Osteocyte (in vitro differentiated cells): ENCODE results near the gene ARHGAP10. TPM values are rescaled to one million over a fixed set of nuclear protein-coding genes. Genes with fewer than 3 reads are reported as not detected.

Experiments used
- DNase-seq: peaks from one replicate; pipeline ENCODE4 v3.0.0; 2021; ENCODE audit warnings: mixed read lengths; ENCODE audit not compliant: unreplicated experiment; ENCODE audit errors: extremely low spot score
- H3K27ac Mint-ChIP-seq: one replicate; pipeline ENCODE4 v1.8.0; 2021; ENCODE audit warnings: mild to moderate bottlenecking, mixed read lengths; ENCODE audit not compliant: unreplicated experiment
- H3K27me3 Mint-ChIP-seq: one replicate; pipeline ENCODE4 v1.8.0; 2021; ENCODE audit warnings: mixed read lengths; ENCODE audit not compliant: unreplicated experiment
- H3K36me3 Mint-ChIP-seq: one replicate; pipeline ENCODE4 v1.8.0; 2021; ENCODE audit warnings: mixed read lengths; ENCODE audit not compliant: unreplicated experiment
- H3K4me1 Mint-ChIP-seq: one replicate; pipeline ENCODE4 v1.8.0; 2021; ENCODE audit warnings: mixed read lengths; ENCODE audit not compliant: unreplicated experiment
- H3K4me3 Mint-ChIP-seq: one replicate; pipeline ENCODE4 v1.8.0; 2021; ENCODE audit warnings: mild to moderate bottlenecking, moderate library complexity, mixed read lengths; ENCODE audit not compliant: unreplicated experiment
- H3K9me3 Mint-ChIP-seq: one replicate; pipeline ENCODE4 v1.8.0; 2021; ENCODE audit warnings: mixed read lengths; ENCODE audit not compliant: unreplicated experiment
- CTCF ChIP-seq: fragments of 200-600 bp; sonication (generic); IDR thresholded peaks from 2 replicates; pipeline ENCODE4 v1.5.0; 2021; ENCODE audit warnings: antibody characterized with exemption, mild to moderate bottlenecking, moderate library complexity
- total RNA-seq: library from RNA; stranded (reverse); gene quantifications from 2 replicates; pipeline ENCODE4 v1.2.1, GENCODE V29; 2021

Gene ARHGAP10
- total RNA-seq, 1 donor from 2014 or later: 121 TPM

GRCh38 chr4:148062301-148062950 lies 330.5 kb downstream of the ARHGAP10 start:
- Mint-ChIP-seq H3K27me3 (no peaks in the 10 kb centered on the region), H3K4me1 (peaks cover 10% of the 10 kb centered on the region), H3K4me3 (no peak overlapping the region), H3K27ac (no peak overlapping the region), H3K36me3 (peaks cover 50% of the 10 kb centered on the region), H3K9me3 (no peaks in the 10 kb centered on the region)
- no peak for TF ChIP-seq CTCF
- DNase-seq: no peak

GRCh38 chr4:148064451-148064850 lies 332.6 kb downstream of the ARHGAP10 start:
- Mint-ChIP-seq H3K27ac (no peak overlapping the region), H3K4me1 (peaks cover 13% of the 10 kb centered on the region), H3K36me3 (peaks cover 44% of the 10 kb centered on the region), H3K9me3 (no peaks in the 10 kb centered on the region), H3K27me3 (no peaks in the 10 kb centered on the region), H3K4me3 (no peak overlapping the region)
- TF ChIP-seq CTCF: no peak
- no peak for DNase-seq

GRCh38 chr4:148065075-148065474 lies 333.2 kb downstream of the ARHGAP10 start:
- no peak overlapping the region for H3K4me3 Mint-ChIP-seq
- H3K27me3 Mint-ChIP-seq: no peaks in the 10 kb centered on the region
- peaks cover 17% of the 10 kb centered on the region for H3K4me1 Mint-ChIP-seq
- TF ChIP-seq CTCF: no peak
- no peaks in the 10 kb centered on the region for H3K9me3 Mint-ChIP-seq
- no peak for DNase-seq
- H3K36me3 Mint-ChIP-seq: peaks cover 44% of the 10 kb centered on the region
- peak overlapping the region; percentile 15 for H3K27ac Mint-ChIP-seq

- TF ChIP-seq CTCF: no peak
- Mint-ChIP-seq H3K9me3 (no peaks in the 10 kb centered on the region), H3K4me3 (no peak overlapping the region), H3K4me1 (peaks cover 14% of the 10 kb centered on the region), H3K27ac (no peak overlapping the region), H3K36me3 (peaks cover 42% of the 10 kb centered on the region), H3K27me3 (no peaks in the 10 kb centered on the region)
- no peak for DNase-seq
These were observed 335.5 kb downstream of the ARHGAP10 start for GRCh38 chr4:148067301-148067916.

- Mint-ChIP-seq H3K36me3 (peaks cover 51% of the 10 kb centered on the region), H3K9me3 (no peaks in the 10 kb centered on the region), H3K27ac (no peak overlapping the region), H3K4me3 (no peak overlapping the region), H3K4me1 (peaks cover 14% of the 10 kb centered on the region), H3K27me3 (no peaks in the 10 kb centered on the region)
- DNase-seq: no peak
- no peak for TF ChIP-seq CTCF
These were observed 336.4 kb downstream of the ARHGAP10 start for GRCh38 chr4:148068065-148068911.
